H1 (cell line): ENCODE data around the gene ZNF333. TPM values are rescaled to one million over a fixed set of nuclear protein-coding genes. Genes with fewer than 3 reads are reported as not detected.

ENCODE experiments used
- CTCF ChIA-PET: fragments of 300-600 bp; sonication (Branson Sonifier 250); formaldehyde crosslinking; loops from one replicate; lab custom pipeline; 2021; ENCODE audit not compliant: partially characterized antibody; lab: Charles Lee
- POLR2A ChIA-PET: fragments of 300-600 bp; sonication (Branson Sonifier 250); formaldehyde crosslinking; loops from one replicate; lab custom pipeline; 2021; ENCODE audit warnings: inconsistent platforms; ENCODE audit not compliant: partially characterized antibody; lab: Charles Lee
- DNase-seq, 2 experiments: peaks; one replicate each; pipeline versions ENCODE4 v3.0.0 to v3.0.0-alpha.2; 2010 to 2022; ENCODE audit warnings: low spot score in 2 of 2, low read depth in 1 of 2, mixed read lengths in 1 of 2
- FAIRE-seq: peaks from 2 replicates; lab custom pipeline; 2011; peaks lifted over from hg19 to GRCh38; lab: Jason Lieb, UNC
- H2AFZ ChIP-seq: 2 replicates; pipeline ENCODE4 v1.8.1; 2012; ENCODE audit warnings: low read length, inconsistent platforms
- H2AK5ac ChIP-seq: 2 replicates; pipeline ENCODE4 v1.6.1; 2013; ENCODE audit warnings: low read depth, low read length
- H2BK120ac ChIP-seq: replicated peaks from 2 replicates; pipeline ENCODE3; 2013; ENCODE audit warnings: low read depth, low read length, inconsistent platforms
- H2BK12ac ChIP-seq: 2 replicates; pipeline ENCODE4 v1.6.1; 2013; ENCODE audit warnings: low read depth, low read length
- H2BK15ac ChIP-seq: 2 replicates; pipeline ENCODE4 v1.6.1; 2013; ENCODE audit warnings: low read length
- H2BK20ac ChIP-seq: 2 replicates; pipeline ENCODE4 v1.6.1; 2013; ENCODE audit warnings: low read length
- H2BK5ac ChIP-seq: 2 replicates; pipeline ENCODE4 v1.6.1; 2013; ENCODE audit warnings: low read depth, low read length
- H3K14ac ChIP-seq: 2 replicates; pipeline ENCODE4 v1.6.1; 2013; ENCODE audit warnings: inconsistent platforms; ENCODE audit not compliant: insufficient read length
- H3K18ac ChIP-seq: 2 replicates; pipeline ENCODE4 v1.6.1; 2013; ENCODE audit warnings: low read length; ENCODE audit errors: extremely low read depth
- H3K23ac ChIP-seq: 2 replicates; pipeline ENCODE4 v1.6.1; 2013; ENCODE audit warnings: inconsistent platforms; ENCODE audit not compliant: insufficient read length
- H3K23me2 ChIP-seq: 2 replicates; pipeline ENCODE4 v1.6.1; 2013; ENCODE audit warnings: low read depth, low read length
- H3K27ac ChIP-seq: 2 replicates; pipeline ENCODE4 v1.6.1; 2011; ENCODE audit warnings: low read depth, low read length, inconsistent platforms
- H3K27me3 ChIP-seq, 4 experiments: replicated peaks in 1 of 4; 1 replicate in 1 of 4; 2 replicates in 3 of 4; pipeline versions ENCODE4 v1.6.1 to v1.8.1; 2011 to 2013; ENCODE audit warnings: low read length in 3 of 4, mild to moderate bottlenecking in 3 of 4, inconsistent platforms in 2 of 4, mixed read lengths in 2 of 4, moderate library complexity in 1 of 4; ENCODE audit not compliant: control insufficient read depth in 3 of 4, insufficient read depth in 3 of 4; ENCODE audit errors: extremely low read depth in 1 of 4
- H3K36me3 ChIP-seq, 4 experiments: 2 replicates each; pipeline versions ENCODE4 v1.6.1 to v1.8.1; 2011 to 2013; ENCODE audit warnings: mild to moderate bottlenecking in 4 of 4, low read length in 3 of 4, moderate library complexity in 2 of 4, control low read depth in 1 of 4, inconsistent platforms in 1 of 4; ENCODE audit not compliant: insufficient read depth in 4 of 4, control insufficient read depth in 2 of 4
- H3K4ac ChIP-seq: replicated peaks from 2 replicates; pipeline ENCODE3; 2013; ENCODE audit warnings: low read length, low read depth, mixed read lengths, inconsistent platforms; ENCODE audit not compliant: insufficient read length
- H3K4me1 ChIP-seq, 4 experiments: replicated peaks in 1 of 4; 1 replicate in 1 of 4; 2 replicates in 3 of 4; pipeline versions ENCODE4 v1.6.1 to v1.8.1; 2011 to 2013; ENCODE audit warnings: low read length in 3 of 4, inconsistent platforms in 2 of 4, mixed read lengths in 1 of 4; ENCODE audit not compliant: insufficient read depth in 4 of 4, control insufficient read depth in 3 of 4
- H3K4me2 ChIP-seq, 2 experiments: 2 replicates each; pipeline versions ENCODE4 v1.6.1 to v1.8.1; 2011 to 2013; ENCODE audit warnings: low read depth in 2 of 2, low read length in 2 of 2, control low read depth in 1 of 2, inconsistent platforms in 1 of 2, mild to moderate bottlenecking in 1 of 2; ENCODE audit not compliant: insufficient read depth in 1 of 2
- H3K4me3 ChIP-seq, 4 experiments: fragments of 200-600, 300-600 bp in 1 of 4; sonication (generic), shearing (Covaris generic), sonication (Bioruptor Twin) in 1 of 4; 2 replicates each; pipeline versions ENCODE4 v1.5.1 to v1.8.1; 2011 to 2016; ENCODE audit warnings: low read length in 4 of 4, low read depth in 3 of 4, control low read depth in 2 of 4, inconsistent platforms in 2 of 4, mild to moderate bottlenecking in 2 of 4, mixed read lengths in 1 of 4, moderate library complexity in 1 of 4; ENCODE audit not compliant: insufficient read depth in 2 of 4; ENCODE audit errors: extremely low read depth in 1 of 4
- H3K56ac ChIP-seq: replicated peaks from 2 replicates; pipeline ENCODE3; 2013; ENCODE audit warnings: low read depth, mild to moderate bottlenecking, mixed read lengths, low read length, inconsistent platforms; ENCODE audit not compliant: insufficient read length
- H3K79me1 ChIP-seq: 2 replicates; pipeline ENCODE4 v1.6.1; 2013; ENCODE audit warnings: low read depth, low read length, control low read depth
- H3K79me2 ChIP-seq, 2 experiments: 2 replicates each; pipeline versions ENCODE4 v1.6.1 to v1.8.1; 2012 to 2013; ENCODE audit warnings: low read length in 2 of 2, mild to moderate bottlenecking in 2 of 2, inconsistent platforms in 1 of 2; ENCODE audit not compliant: insufficient read depth in 2 of 2, control insufficient read depth in 1 of 2
- H3K9ac ChIP-seq, 4 experiments: replicated peaks in 1 of 4; 1 replicate in 1 of 4; 2 replicates in 3 of 4; pipeline versions ENCODE4 v1.6.1 to v1.8.1; 2011 to 2013; ENCODE audit warnings: low read depth in 3 of 4, low read length in 3 of 4, control low read depth in 2 of 4, mild to moderate bottlenecking in 2 of 4, moderate library complexity in 2 of 4, inconsistent platforms in 1 of 4; ENCODE audit errors: extremely low read depth in 1 of 4
- H3K9me3 ChIP-seq, 2 experiments: 2 replicates each; pipeline versions ENCODE4 v1.6.1 to v1.8.1; 2012 to 2013; ENCODE audit warnings: mild to moderate bottlenecking in 2 of 2, moderate library complexity in 2 of 2, control low read depth in 1 of 2, inconsistent platforms in 1 of 2, low read depth in 1 of 2, low read length in 1 of 2, mixed read lengths in 1 of 2; ENCODE audit not compliant: insufficient read depth in 2 of 2
- H4K20me1 ChIP-seq, 2 experiments: replicated peaks in 1 of 2; 2 replicates each; pipeline versions ENCODE3 to v1.8.1; 2011 to 2013; ENCODE audit warnings: inconsistent platforms in 2 of 2, low read length in 2 of 2, mild to moderate bottlenecking in 1 of 2; ENCODE audit not compliant: insufficient read depth in 2 of 2, control insufficient read depth in 1 of 2
- H4K5ac ChIP-seq: 2 replicates; pipeline ENCODE4 v1.6.1; 2013; ENCODE audit warnings: low read length, low read depth, mixed read lengths, inconsistent platforms; ENCODE audit not compliant: insufficient read length
- H4K8ac ChIP-seq: 2 replicates; pipeline ENCODE4 v1.8.0; 2013; ENCODE audit warnings: mild to moderate bottlenecking, moderate library complexity, low read length, inconsistent platforms; ENCODE audit not compliant: insufficient read depth; ENCODE audit errors: extremely low read depth
- H4K91ac ChIP-seq: replicated peaks from 2 replicates; pipeline ENCODE3; 2013; ENCODE audit warnings: low read length, mixed read lengths, inconsistent platforms; ENCODE audit not compliant: insufficient read length
- SP2 ChIP-seq: IDR thresholded peaks from 2 replicates; pipeline ENCODE4 v1.6.1; 2012; ENCODE audit warnings: mild to moderate bottlenecking, low read length, inconsistent platforms
- TBP ChIP-seq: IDR thresholded peaks from 2 replicates; pipeline ENCODE4 v1.6.1; 2011; ENCODE audit warnings: low read depth, low read length, improper control_type of control experiment
- WGBS, 2 experiments: shearing (Covaris generic) in 1 of 2; methylation state at CpG; one replicate each; pipeline versions ENCODE4 v1.1.6 to v1.1.7; 2013 to 2015; ENCODE audit warnings: low lambda C conversion rate in 2 of 2, mixed read lengths in 2 of 2, inconsistent platforms in 1 of 2, low coverage in 1 of 2, missing lambda C conversion rate in 1 of 2; ENCODE audit not compliant: insufficient replicate concordance in 2 of 2, insufficient coverage in 1 of 2, insufficient read length in 1 of 2; ENCODE audit errors: extremely low coverage in 1 of 2, missing lambda C conversion rate in 1 of 2; 5-methylcytosine and 5-hydroxymethylcytosine counted together
- polyA plus RNA-seq, 7 experiments: library from polyadenylated mRNA; depleted of rRNA in 3 of 7; stranded (reverse) in 5 of 7; unstranded in 2 of 7; fragments of >200 nt in 5 of 7; fragments of 200-250 nt in 2 of 7; gene quantifications; 1 replicate in 5 of 7; 2 replicates in 1 of 7; 4 replicates in 1 of 7; pipeline versions ENCODE4 v1.2.1 to v1.2.3, GENCODE V29; 2011 to 2013; ENCODE audit warnings: missing spikeins in 2 of 7, mixed read lengths in 2 of 7
- total RNA-seq: library from RNA; stranded (reverse); fragmentation: NEBNext Ultra II Directional; extraction: Animal tissue kit (Norgen Biotek cat#: 25700); gene quantifications from 2 replicates; pipeline ENCODE4 v1.2.1, GENCODE V29; 2021

ZNF333 gene
- total and polyA plus RNA-seq, 2 of the 8 experiments (the other 6 are each of a cell fraction or from before 2014, with no cell fraction given), result 7.3 to 8.4 TPM

- ChIA-PET POLR2A (interaction anchor here (1.5 kb wide), 1 partner anchor 120 kb away, joined by 3 read pairs; no protein-coding TSS in a partner anchor), CTCF (interaction anchor here (0.8 to 7.7 kb wide), 12 partner anchors 11 to 181 kb away, joined by 3 to 149 read pairs (median 3); partner anchors contain the start of genes ADGRE3 and NDUFB7)
- no peak for TF ChIP-seq SP2
- TF ChIP-seq TBP, result no peak
Observed at GRCh38 chr19:14686411-14686810, 3.4 kb upstream of the ZNF333 start.

More at GRCh38 chr19:14686411-14686810, 3.4 kb upstream of the ZNF333 start:
- no peak for DNase-seq
- H3K79me1 ChIP-seq, result no peaks in the 10 kb centered on the region
- no peak overlapping the region for H2AFZ ChIP-seq
- H2BK20ac ChIP-seq, result no peak overlapping the region
- FAIRE-seq, result no peak
- no peak overlapping the region for H4K91ac ChIP-seq
- no peak overlapping the region for H3K14ac ChIP-seq
- H3K23me2 ChIP-seq, result peaks cover 2% of the 10 kb centered on the region; the same call in 1 of the 2 replicates
- H4K8ac ChIP-seq, result no peak overlapping the region
- 46% methylated on average over 3 of the region's 3 CpGs; no CpG with 5 or more reads in 1 of the 2 experiments for WGBS, 2 experiments
- H3K18ac ChIP-seq, result no peak overlapping the region
- H3K9ac ChIP-seq, result no peak overlapping the region
- H3K9me3 ChIP-seq, result no peaks in the 10 kb centered on the region
- H4K20me1 ChIP-seq, result no peaks in the 10 kb centered on the region
- no peak overlapping the region for H3K4me2 ChIP-seq
- H3K56ac ChIP-seq, result no peak overlapping the region
- no peak overlapping the region for H3K23ac ChIP-seq
- no peak overlapping the region for H4K5ac ChIP-seq
- H2BK120ac ChIP-seq, result no peak overlapping the region
- no peak overlapping the region for H2BK12ac ChIP-seq
- no peak overlapping the region for H3K4ac ChIP-seq
- no peak overlapping the region for H3K27ac ChIP-seq
- H3K4me3 ChIP-seq, result no peak overlapping the region
- no peak overlapping the region for H2AK5ac ChIP-seq
- H3K36me3 ChIP-seq, result no peaks in the 10 kb centered on the region
- H3K27me3 ChIP-seq, result no peaks in the 10 kb centered on the region
- H3K79me2 ChIP-seq, result no peaks in the 10 kb centered on the region
- H3K4me1 ChIP-seq, result no peaks in the 10 kb centered on the region
- no peak overlapping the region for H2BK5ac ChIP-seq
- no peak overlapping the region for H2BK15ac ChIP-seq
